ENCODE measurements around the gene CIAPIN1. TPM values are rescaled to one million over a fixed set of nuclear protein-coding genes. Genes with fewer than 3 reads are reported as not detected.

The CIAPIN1 gene
- total and polyA plus RNA-seq, 3 experiments from 2014 or later = 52.0 to 81.1 (median 79.0) TPM

DNA sequence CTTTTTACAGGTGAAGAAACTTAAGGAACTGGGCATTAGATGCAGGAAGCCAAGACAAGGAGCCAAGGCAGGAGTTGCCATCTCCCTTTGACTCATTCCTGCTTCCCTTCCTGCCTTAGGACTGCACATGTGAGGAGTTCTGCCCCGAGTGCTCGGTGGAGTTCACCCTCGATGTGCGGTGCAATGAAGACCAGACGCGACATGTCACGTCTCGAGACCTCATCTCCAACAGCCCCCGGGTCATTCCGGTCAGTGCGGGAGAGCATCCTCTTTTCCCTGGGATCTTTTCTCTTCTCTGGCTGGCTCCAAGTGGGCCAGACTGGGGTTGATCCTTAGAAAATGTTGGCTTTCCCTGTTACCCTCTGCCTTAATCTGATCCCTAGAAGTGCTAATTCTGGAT is 21.9 kb upstream of the CIAPIN1 start:
- peaks cover 17 to 27% (median 24%) of the 10 kb centered on the region in 3 donors for H3K4me1 Mint-ChIP-seq
- H3K36me3 ChIP-seq (ENCODE audit: insufficient read depth, low read length) = peaks cover 48% of the 10 kb centered on the region
- H3K4me3 Mint-ChIP-seq = no peak overlapping the region
- H3K27ac ChIP-seq (ENCODE audit: low read depth, low read length) = no peak overlapping the region
- H3K9me3 ChIP-seq (ENCODE audit: low read length) = no peaks in the 10 kb centered on the region
- H3K4me3 ChIP-seq (ENCODE audit: low read length) = no peak overlapping the region
- H3K36me3 Mint-ChIP-seq = peaks cover 0 to 83% (median 10%) of the 10 kb centered on the region in 3 donors
- POLR2A ChIA-PET = no interaction called here
- no peak for DNase-seq
- CTCF ChIA-PET = no interaction called here
- no peaks in the 10 kb centered on the region for H3K27me3 Mint-ChIP-seq
- no peaks in the 10 kb centered on the region for H3K9me3 Mint-ChIP-seq
- H3K27me3 ChIP-seq (ENCODE audit: insufficient read depth, low read length, poor library complexity, severe bottlenecking) = no peaks in the 10 kb centered on the region
- H3K4me1 ChIP-seq (ENCODE audit: insufficient read depth, low read length) = peaks cover 8% of the 10 kb centered on the region
- no peak overlapping the region for H3K27ac Mint-ChIP-seq

DNA sequence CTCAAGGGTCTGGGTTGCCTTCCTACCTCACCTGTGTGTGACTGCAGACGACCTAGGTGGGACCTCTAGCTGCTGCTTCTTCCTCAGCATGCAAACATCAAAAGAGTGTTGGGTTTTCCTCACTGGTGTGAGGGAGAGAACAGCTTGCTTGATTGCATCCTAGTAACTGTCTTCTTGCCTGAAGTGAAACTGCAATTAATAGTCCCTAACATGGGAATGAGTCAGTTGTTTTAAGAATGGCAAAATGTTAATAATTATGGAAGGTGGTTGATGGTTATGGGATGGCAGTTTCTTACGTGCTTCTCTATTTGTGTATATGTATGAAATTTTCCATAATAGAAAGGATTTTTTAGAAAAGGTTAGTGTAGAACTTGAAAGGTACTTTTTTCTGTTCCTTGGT is 21.2 kb upstream of the CIAPIN1 start:
- Histone ChIP-seq H3K36me3 (ENCODE audit: insufficient read depth, low read length) (peaks cover 52% of the 10 kb centered on the region), H3K27ac (ENCODE audit: low read depth, low read length) (no peak overlapping the region), H3K4me1 (ENCODE audit: insufficient read depth, low read length) (peaks cover 15% of the 10 kb centered on the region), H3K27me3 (ENCODE audit: insufficient read depth, low read length, poor library complexity, severe bottlenecking) (no peaks in the 10 kb centered on the region), H3K9me3 (ENCODE audit: low read length) (no peaks in the 10 kb centered on the region), H3K4me3 (ENCODE audit: low read length) (no peak overlapping the region)
- ChIA-PET CTCF (no interaction called here), POLR2A (no interaction called here)
- peaks cover 0 to 88% (median 10%) of the 10 kb centered on the region in 3 donors for H3K36me3 Mint-ChIP-seq
- peaks cover 24 to 34% (median 31%) of the 10 kb centered on the region in 3 donors for H3K4me1 Mint-ChIP-seq
- no peaks in the 10 kb centered on the region for H3K9me3 Mint-ChIP-seq
- H3K4me3 Mint-ChIP-seq = peak overlapping the region in 1 of 7 donors; percentile 20
- no peak for DNase-seq
- H3K27me3 Mint-ChIP-seq = no peaks in the 10 kb centered on the region
- H3K27ac Mint-ChIP-seq = peak overlapping the region in 2 of 8 donors; percentile 23 to 42

DNA sequence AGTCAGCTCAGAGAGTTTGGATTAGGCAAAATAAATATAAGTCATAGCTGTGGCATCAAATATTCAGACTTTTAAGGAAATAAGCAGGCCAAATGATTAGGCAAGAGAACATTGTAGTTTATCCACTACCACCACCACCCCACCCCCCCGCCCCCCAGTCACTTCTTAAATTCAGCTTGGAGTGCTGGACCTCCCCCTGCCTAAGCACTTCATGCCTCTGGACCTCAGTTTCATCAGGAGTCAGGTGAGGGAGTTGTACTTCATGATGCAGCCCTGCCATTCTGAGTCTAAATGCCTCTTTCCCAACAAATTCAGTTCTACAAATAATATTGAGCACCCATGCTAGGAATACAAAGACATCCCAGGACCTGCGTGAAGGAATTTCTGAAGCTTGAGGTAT is 17.3 kb upstream of the CIAPIN1 start:
- Mint-ChIP-seq H3K9me3 (no peaks in the 10 kb centered on the region), H3K4me3 (peak overlapping the region in 3 of 7 donors; percentile 61 to 100 (median 85)), H3K27me3 (peaks cover 0 to 4% of the 10 kb centered on the region in 2 donors), H3K4me1 (peaks cover 36 to 45% (median 41%) of the 10 kb centered on the region in 3 donors), H3K27ac (peak overlapping the region in 7 of 8 donors; percentile 0 to 100 (median 74)), H3K36me3 (peaks cover 3 to 82% (median 11%) of the 10 kb centered on the region in 3 donors)
- Histone ChIP-seq H3K27ac (ENCODE audit: low read depth, low read length) (no peak overlapping the region), H3K36me3 (ENCODE audit: insufficient read depth, low read length) (peaks cover 38% of the 10 kb centered on the region), H3K27me3 (ENCODE audit: insufficient read depth, low read length, poor library complexity, severe bottlenecking) (no peaks in the 10 kb centered on the region), H3K4me1 (ENCODE audit: insufficient read depth, low read length) (peaks cover 19% of the 10 kb centered on the region), H3K9me3 (ENCODE audit: low read length) (no peaks in the 10 kb centered on the region), H3K4me3 (ENCODE audit: low read length) (no peak overlapping the region)
- no peak for DNase-seq
- ChIA-PET POLR2A (interaction anchor here (0.9 to 1.0 kb wide), 2 partner anchors 8 to 17 kb away, joined by 3 to 4 read pairs; partner anchors contain the start of gene COQ9), CTCF (interaction anchor here (0.8 to 1.4 kb wide), 4 partner anchors 10 to 164 kb away, joined by 3 to 4 read pairs (median 3); no protein-coding TSS in a partner anchor)

DNA sequence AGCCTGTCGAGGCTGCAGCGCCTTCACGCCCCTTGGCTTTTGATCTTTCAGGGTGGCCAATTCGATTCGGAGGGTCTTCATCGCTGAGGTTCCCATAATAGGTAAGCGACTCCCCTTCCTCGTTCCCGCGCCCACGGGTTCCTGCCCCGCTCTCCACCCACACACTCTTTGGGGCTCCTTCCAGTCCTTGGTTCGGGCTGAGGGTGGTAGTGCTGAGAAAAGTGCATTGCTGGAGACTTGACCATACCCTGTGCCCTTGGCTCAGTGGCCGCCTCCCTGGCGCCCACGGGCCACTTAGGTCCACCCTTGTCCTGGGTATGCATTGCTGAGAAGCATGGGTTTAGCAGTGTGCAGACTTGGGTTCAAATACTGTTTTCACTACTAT is 15.8 kb upstream of the CIAPIN1 start:
- peak overlapping the region; percentile 81 for H3K27ac ChIP-seq (ENCODE audit: low read depth, low read length)
- Mint-ChIP-seq H3K4me3 (peak overlapping the region; percentile 85 to 100 (median 99)), H3K9me3 (no peaks in the 10 kb centered on the region), H3K4me1 (peaks cover 36 to 42% (median 41%) of the 10 kb centered on the region in 3 donors), H3K27ac (peak overlapping the region; percentile 58 to 100 (median 99)), H3K36me3 (peaks cover 3 to 81% (median 10%) of the 10 kb centered on the region in 3 donors), H3K27me3 (peaks cover 0 to 4% of the 10 kb centered on the region in 2 donors)
- H3K9me3 ChIP-seq (ENCODE audit: low read length) = no peaks in the 10 kb centered on the region
- peak overlapping the region; percentile 92 for H3K4me3 ChIP-seq (ENCODE audit: low read length)
- H3K4me1 ChIP-seq (ENCODE audit: insufficient read depth, low read length) = peaks cover 19% of the 10 kb centered on the region
- ChIA-PET CTCF (interaction anchor here (0.8 to 2.4 kb wide), 18 partner anchors 8 to 159 kb away, joined by 3 to 34 read pairs (median 5); partner anchors contain the start of genes CCDC102A, CIAPIN1, COQ9 and DOK4), POLR2A (interaction anchor here (1.2 to 2.5 kb wide), 7 partner anchors 15 to 273 kb away, joined by 4 to 22 read pairs (median 5); partner anchors contain the start of genes CCDC102A, CIAPIN1, COQ9 and DOK4)
- DNase-seq = no peak
- no peaks in the 10 kb centered on the region for H3K27me3 ChIP-seq (ENCODE audit: insufficient read depth, low read length, poor library complexity, severe bottlenecking)
- H3K36me3 ChIP-seq (ENCODE audit: insufficient read depth, low read length) = peaks cover 28% of the 10 kb centered on the region

DNA sequence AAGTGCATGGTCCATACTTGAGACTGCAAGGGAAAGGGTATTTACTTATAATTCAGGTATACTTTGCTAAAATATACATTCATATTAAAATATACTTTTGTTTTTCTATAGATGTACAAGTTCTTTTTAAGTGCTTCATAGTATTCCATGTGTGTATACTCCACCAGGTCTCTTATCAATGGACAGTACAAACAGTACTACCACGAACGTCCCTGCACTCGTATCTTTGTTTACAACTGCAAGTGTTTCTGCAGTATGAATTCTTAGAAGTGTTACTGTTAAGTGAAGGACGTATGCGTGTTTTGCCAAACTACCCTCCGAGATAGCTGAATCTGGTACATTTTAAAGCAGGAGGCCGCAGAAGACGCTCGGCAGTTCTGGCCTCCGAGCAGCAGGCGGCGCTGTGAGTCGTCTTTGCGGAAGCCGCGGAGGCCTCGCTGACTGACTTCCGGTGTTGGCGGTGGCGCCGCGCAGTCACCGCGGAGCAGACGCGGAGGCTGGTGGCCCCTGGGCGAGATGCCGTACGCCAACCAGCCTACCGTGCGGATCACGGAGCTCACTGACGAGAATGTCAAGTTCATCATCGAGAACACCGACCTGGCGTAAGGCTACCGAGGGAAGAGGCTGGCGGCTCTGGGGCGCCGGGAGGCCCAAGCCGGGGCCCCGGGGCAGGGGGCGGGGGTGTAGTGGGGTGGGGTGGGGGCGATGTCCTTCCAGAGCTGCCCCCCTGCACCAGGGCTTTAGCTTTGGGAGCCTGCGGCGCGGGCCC is 15.2 kb upstream of the CIAPIN1 start, which contains the start of gene POLR2C:
POLR2C (plus strand) TSS at position 471 of the 769 bp plus-strand sequence; CDS start at position 517, 46 bp downstream.
- H3K4me3 ChIP-seq (ENCODE audit: low read length) = peak within 1 kb of the TSS; percentile 92
- H3K36me3 ChIP-seq (ENCODE audit: insufficient read depth, low read length) = peaks cover 29% of the 10 kb centered on the region
- Mint-ChIP-seq H3K9me3 (no peaks in the 10 kb centered on the region), H3K4me1 (peaks cover 36 to 39% (median 38%) of the 10 kb centered on the region in 3 donors), H3K27ac (peak within 1 kb of the TSS; percentile 58 to 100 (median 99)), H3K36me3 (peaks cover 3 to 81% (median 11%) of the 10 kb centered on the region in 3 donors), H3K4me3 (peak within 1 kb of the TSS; percentile 85 to 100 (median 99)), H3K27me3 (peaks cover 0 to 4% of the 10 kb centered on the region in 2 donors)
- ChIA-PET CTCF (interaction anchor here (0.7 to 2.4 kb wide), 22 partner anchors 9 to 162 kb away, joined by 3 to 34 read pairs (median 4); partner anchors contain the start of genes CCDC102A, CIAPIN1, COQ9 and DOK4), POLR2A (interaction anchor here (1.2 to 2.5 kb wide), 7 partner anchors 15 to 273 kb away, joined by 4 to 22 read pairs (median 5); partner anchors contain the start of genes CCDC102A, CIAPIN1, COQ9 and DOK4)
- no peaks in the 10 kb centered on the region for H3K9me3 ChIP-seq (ENCODE audit: low read length)
- DNase-seq = peak; percentile 87 to 94 (median 89)
- H3K27me3 ChIP-seq (ENCODE audit: insufficient read depth, low read length, poor library complexity, severe bottlenecking) = no peaks in the 10 kb centered on the region
- peaks cover 19% of the 10 kb centered on the region for H3K4me1 ChIP-seq (ENCODE audit: insufficient read depth, low read length)
- peak within 1 kb of the TSS; percentile 81 for H3K27ac ChIP-seq (ENCODE audit: low read depth, low read length)

DNA sequence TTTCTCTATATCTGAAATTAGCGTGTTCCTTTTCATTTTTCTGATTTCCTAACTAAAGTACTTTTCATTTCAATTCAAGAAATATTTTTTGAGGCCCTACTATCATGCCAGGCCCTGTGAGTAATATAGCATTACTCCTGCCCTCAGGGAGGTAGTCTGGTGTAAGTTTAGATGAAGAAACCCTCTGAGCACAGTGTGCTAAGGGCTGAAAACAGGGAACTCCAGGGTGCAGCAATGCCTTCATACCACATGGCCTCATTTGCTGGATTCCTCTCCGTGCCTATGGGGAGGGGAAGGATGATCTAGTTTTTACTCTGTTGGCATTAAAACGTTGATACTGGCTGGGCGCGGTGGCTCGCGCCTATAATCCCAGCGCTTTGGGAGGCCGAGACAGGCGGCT is 4.8 kb upstream of the CIAPIN1 start:
- POLR2A ChIA-PET = interaction anchor here (0.6 kb wide), 1 partner anchor 8 kb away, joined by 3 read pairs; no protein-coding TSS in a partner anchor
- no peak overlapping the region for H3K4me3 Mint-ChIP-seq

DNA sequence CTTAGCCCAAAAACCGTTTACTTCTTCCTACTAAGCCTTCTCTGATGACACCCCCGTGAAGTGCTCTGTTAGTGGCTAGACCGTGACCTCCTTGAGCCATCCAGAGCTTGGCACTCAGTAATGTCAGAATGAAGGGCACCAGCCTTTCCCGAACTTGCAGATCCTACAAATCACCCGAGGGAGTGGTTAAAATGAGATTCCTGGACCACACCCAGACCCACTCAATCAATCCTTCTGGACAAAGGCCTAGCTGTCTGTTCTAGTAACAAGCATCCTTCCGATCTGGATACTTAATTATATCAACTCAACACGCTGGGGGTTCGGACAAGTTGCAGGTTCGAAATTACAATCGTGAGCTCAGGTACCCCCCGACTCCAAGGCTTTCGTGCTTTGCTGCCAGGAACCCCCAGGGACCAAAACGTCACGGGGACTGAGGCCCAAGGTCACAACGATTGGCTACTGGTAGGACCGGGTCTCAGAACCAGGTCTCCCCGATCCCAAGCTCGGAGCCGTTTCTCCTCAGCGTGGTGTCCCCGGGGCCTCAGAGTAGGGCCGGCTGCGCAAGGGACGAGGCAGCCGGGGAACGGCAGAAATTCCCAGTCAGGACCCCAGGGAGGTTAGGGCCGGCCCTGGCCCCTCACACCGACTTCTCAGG is 527 bp downstream of the CIAPIN1 start:
- Histone ChIP-seq H3K27me3 (ENCODE audit: insufficient read depth, low read length, poor library complexity, severe bottlenecking) (no peaks in the 10 kb centered on the region), H3K4me3 (ENCODE audit: low read length) (peak overlapping the region; percentile 93), H3K36me3 (ENCODE audit: insufficient read depth, low read length) (peaks cover 8% of the 10 kb centered on the region), H3K9me3 (ENCODE audit: low read length) (no peaks in the 10 kb centered on the region), H3K27ac (ENCODE audit: low read depth, low read length) (peak overlapping the region; percentile 88), H3K4me1 (ENCODE audit: insufficient read depth, low read length) (peaks cover 26% of the 10 kb centered on the region)
- Mint-ChIP-seq H3K4me3 (peak overlapping the region; percentile 88 to 97 (median 90)), H3K9me3 (no peaks in the 10 kb centered on the region), H3K27ac (peak overlapping the region; percentile 78 to 95 (median 92)), H3K27me3 (no peaks in the 10 kb centered on the region), H3K4me1 (peaks cover 28 to 46% (median 37%) of the 10 kb centered on the region in 3 donors), H3K36me3 (peaks cover 0 to 22% (median 2%) of the 10 kb centered on the region in 3 donors)
- POLR2A ChIA-PET = interaction anchor here (0.8 to 2.6 kb wide), 7 partner anchors 14 to 515 kb away, joined by 3 to 22 read pairs (median 4); partner anchors contain the start of genes DOK4, HERPUD1, KATNB1 and POLR2C
- peak in 2 of 5 donors; percentile 12 to 50 for DNase-seq
- CTCF ChIA-PET = interaction anchor here (1.4 to 4.3 kb wide), 7 partner anchors 12 to 146 kb away, joined by 4 to 34 read pairs (median 5); partner anchors contain the start of gene POLR2C

More for the DNA sequence above, 4.8 kb upstream of the CIAPIN1 start:
- Histone ChIP-seq H3K4me1 (ENCODE audit: insufficient read depth, low read length) (peaks cover 15% of the 10 kb centered on the region), H3K4me3 (ENCODE audit: low read length) (no peak overlapping the region), H3K36me3 (ENCODE audit: insufficient read depth, low read length) (peaks cover 45% of the 10 kb centered on the region), H3K27me3 (ENCODE audit: insufficient read depth, low read length, poor library complexity, severe bottlenecking) (no peaks in the 10 kb centered on the region), H3K27ac (ENCODE audit: low read depth, low read length) (no peak overlapping the region), H3K9me3 (ENCODE audit: low read length) (no peaks in the 10 kb centered on the region)
- peaks cover 0 to 58% (median 13%) of the 10 kb centered on the region in 3 donors for H3K36me3 Mint-ChIP-seq
- no peak for DNase-seq
- H3K9me3 Mint-ChIP-seq = no peaks in the 10 kb centered on the region
- peaks cover 13 to 22% (median 19%) of the 10 kb centered on the region in 3 donors for H3K4me1 Mint-ChIP-seq
- no peaks in the 10 kb centered on the region for H3K27me3 Mint-ChIP-seq
- H3K27ac Mint-ChIP-seq = no peak overlapping the region
- CTCF ChIA-PET = interaction anchor here (0.8 kb wide), 1 partner anchor 10 kb away, joined by 5 read pairs; the partner anchor contains the start of gene POLR2C
